Smooth muscle cell (in vitro differentiated cells): ENCODE data around the gene HOXB4. TPM values are rescaled to one million over a fixed set of nuclear protein-coding genes. Genes with fewer than 3 reads are reported as not detected.
A peak's percentile ranks its signal among the peaks of the same experiment; 100 is the strongest.

ENCODE experiments used
- DNase-seq: peaks from one replicate; lab custom pipeline; 2025; ENCODE audit not compliant: unreplicated experiment; lab: John Stamatoyannopoulos, UW
- H2AFZ ChIP-seq: fragments of 200-600 bp; sonication (generic); 2 replicates; pipeline ENCODE4 v1.6.0; 2016; ENCODE audit warnings: antibody characterized with exemption, low read depth, mild to moderate bottlenecking
- H3F3A ChIP-seq: fragments of 200-600 bp; sonication (generic); 2 replicates; pipeline ENCODE4 v1.6.0; 2017; ENCODE audit warnings: antibody characterized with exemption, low read depth
- H3K27ac ChIP-seq: fragments of 200-600 bp; sonication (generic); 2 replicates; pipeline ENCODE4 v1.5.1; 2016; ENCODE audit warnings: low read depth, mild to moderate bottlenecking
- H3K27me3 ChIP-seq: fragments of 200-600 bp; sonication (generic); 2 replicates; pipeline ENCODE4 v1.6.1; 2016; ENCODE audit warnings: low read depth, mild to moderate bottlenecking
- H3K36me3 ChIP-seq: fragments of 200-600 bp; sonication (generic); 2 replicates; pipeline ENCODE4 v1.5.1; 2016; ENCODE audit warnings: low read depth
- H3K4me1 ChIP-seq: fragments of 200-600 bp; sonication (generic); 2 replicates; pipeline ENCODE4 v1.5.1; 2016; ENCODE audit warnings: low read depth
- H3K4me2 ChIP-seq: fragments of 200-600 bp; sonication (generic); 2 replicates; pipeline ENCODE4 v1.6.0; 2016; ENCODE audit warnings: mild to moderate bottlenecking
- H3K4me3 ChIP-seq: fragments of 200-600 bp; sonication (generic); 2 replicates; pipeline ENCODE4 v1.5.1; 2016; ENCODE audit warnings: mild to moderate bottlenecking
- H3K79me2 ChIP-seq: fragments of 200-600 bp; sonication (generic); 2 replicates; pipeline ENCODE4 v1.6.0; 2016; ENCODE audit warnings: low read depth, mild to moderate bottlenecking
- H3K9ac ChIP-seq: fragments of 200-600 bp; sonication (generic); 2 replicates; pipeline ENCODE4 v1.6.0; 2016; ENCODE audit warnings: low read depth
- H3K9me3 ChIP-seq: fragments of 200-600 bp; sonication (generic); replicated peaks from 2 replicates; pipeline ENCODE4 v1.5.1; 2016; ENCODE audit warnings: low read depth
- H4K20me1 ChIP-seq: fragments of 200-600 bp; sonication (generic); 2 replicates; pipeline ENCODE4 v1.6.0; 2016; ENCODE audit warnings: low read depth
- WGBS: methylation state at CpG from one replicate; pipeline ENCODE4 v1.1.7; 2016; ENCODE audit warnings: low lambda C conversion rate; 5-methylcytosine and 5-hydroxymethylcytosine counted together
- polyA plus RNA-seq: library from polyadenylated mRNA; unstranded; fragments of >200 nt; fragmentation: Nextera tagmentation; extraction: Ambion mirVana; gene quantifications from 2 replicates; pipeline ENCODE4 v1.2.1, GENCODE V29; 2016
- total RNA-seq: library from RNA; depleted of rRNA; stranded (reverse); fragments of >200 nt; gene quantifications from 2 replicates; pipeline ENCODE4 v1.2.3, GENCODE V29; 2014
- TF ChIP-seq, protein P1 (sequence below): fragments of 200-600 bp; sonication (generic); IDR thresholded peaks from 2 replicates; pipeline ENCODE4 v1.5.1; 2017; ENCODE audit warnings: borderline replicate concordance, mild to moderate bottlenecking, antibody characterized with exemption; ENCODE audit not compliant: insufficient read depth, poor library complexity, severe bottlenecking

Gene HOXB4
- total and polyA plus RNA-seq, 2 experiments from 2014 or later = 0.96 to 2.6 TPM

DNA sequence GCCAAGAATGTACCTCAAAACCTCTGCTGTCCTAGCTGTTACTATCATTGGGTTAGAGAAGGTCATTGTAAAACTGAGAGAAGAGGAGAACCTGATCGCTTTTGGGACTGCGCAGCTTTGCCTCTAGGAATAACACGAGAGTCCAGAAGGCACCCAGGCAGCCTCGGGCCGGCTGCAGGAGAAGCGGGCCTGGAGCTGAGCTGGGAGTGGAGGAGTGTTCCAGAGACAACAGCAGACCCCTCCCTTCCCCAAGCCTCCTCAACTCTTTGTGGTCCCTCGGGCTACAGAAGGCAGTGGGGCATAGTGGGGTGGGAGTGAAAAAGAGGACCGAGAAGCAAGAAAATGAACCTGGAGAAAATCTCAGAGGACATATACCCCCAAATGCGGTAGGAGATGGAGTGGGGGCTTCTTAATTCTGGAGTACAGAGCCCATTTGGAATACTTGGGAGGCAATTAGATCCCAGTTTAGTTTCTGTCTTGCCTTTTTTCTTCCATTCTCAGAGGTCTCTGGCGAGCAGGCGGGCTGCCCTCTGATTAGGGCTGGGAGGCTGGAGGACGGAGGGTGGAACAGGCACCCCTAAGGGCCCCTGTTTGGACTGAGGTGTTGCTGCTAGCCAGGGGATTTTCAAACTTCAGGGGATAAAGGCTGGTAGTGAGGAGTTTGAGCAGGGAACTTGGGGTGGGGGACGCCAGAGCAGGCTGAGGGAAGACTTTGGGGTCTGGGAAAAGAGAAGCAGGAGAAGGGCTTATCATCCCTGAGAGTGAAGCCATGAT, 19.9 kb downstream of the HOXB4 start:
- Histone ChIP-seq H3K4me3 (no peak overlapping the region), H4K20me1 (peaks cover 98% of the 10 kb centered on the region), H3K9me3 (no peaks in the 10 kb centered on the region), H2AFZ (no peak overlapping the region), H3F3A (no peaks in the 10 kb centered on the region), H3K79me2 (peaks cover 20% of the 10 kb centered on the region), H3K27ac (no peak overlapping the region), H3K27me3 (peaks cover 73% of the 10 kb centered on the region), H3K4me1 (no peaks in the 10 kb centered on the region), H3K4me2 (no peak overlapping the region), H3K36me3 (no peaks in the 10 kb centered on the region), H3K9ac (no peak overlapping the region)
- TF ChIP-seq, protein P1, sequence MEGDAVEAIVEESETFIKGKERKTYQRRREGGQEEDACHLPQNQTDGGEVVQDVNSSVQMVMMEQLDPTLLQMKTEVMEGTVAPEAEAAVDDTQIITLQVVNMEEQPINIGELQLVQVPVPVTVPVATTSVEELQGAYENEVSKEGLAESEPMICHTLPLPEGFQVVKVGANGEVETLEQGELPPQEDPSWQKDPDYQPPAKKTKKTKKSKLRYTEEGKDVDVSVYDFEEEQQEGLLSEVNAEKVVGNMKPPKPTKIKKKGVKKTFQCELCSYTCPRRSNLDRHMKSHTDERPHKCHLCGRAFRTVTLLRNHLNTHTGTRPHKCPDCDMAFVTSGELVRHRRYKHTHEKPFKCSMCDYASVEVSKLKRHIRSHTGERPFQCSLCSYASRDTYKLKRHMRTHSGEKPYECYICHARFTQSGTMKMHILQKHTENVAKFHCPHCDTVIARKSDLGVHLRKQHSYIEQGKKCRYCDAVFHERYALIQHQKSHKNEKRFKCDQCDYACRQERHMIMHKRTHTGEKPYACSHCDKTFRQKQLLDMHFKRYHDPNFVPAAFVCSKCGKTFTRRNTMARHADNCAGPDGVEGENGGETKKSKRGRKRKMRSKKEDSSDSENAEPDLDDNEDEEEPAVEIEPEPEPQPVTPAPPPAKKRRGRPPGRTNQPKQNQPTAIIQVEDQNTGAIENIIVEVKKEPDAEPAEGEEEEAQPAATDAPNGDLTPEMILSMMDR = no peak
- WGBS = 76% methylated on average over 13 of the region's 13 CpGs
- no peak for DNase-seq

DNA sequence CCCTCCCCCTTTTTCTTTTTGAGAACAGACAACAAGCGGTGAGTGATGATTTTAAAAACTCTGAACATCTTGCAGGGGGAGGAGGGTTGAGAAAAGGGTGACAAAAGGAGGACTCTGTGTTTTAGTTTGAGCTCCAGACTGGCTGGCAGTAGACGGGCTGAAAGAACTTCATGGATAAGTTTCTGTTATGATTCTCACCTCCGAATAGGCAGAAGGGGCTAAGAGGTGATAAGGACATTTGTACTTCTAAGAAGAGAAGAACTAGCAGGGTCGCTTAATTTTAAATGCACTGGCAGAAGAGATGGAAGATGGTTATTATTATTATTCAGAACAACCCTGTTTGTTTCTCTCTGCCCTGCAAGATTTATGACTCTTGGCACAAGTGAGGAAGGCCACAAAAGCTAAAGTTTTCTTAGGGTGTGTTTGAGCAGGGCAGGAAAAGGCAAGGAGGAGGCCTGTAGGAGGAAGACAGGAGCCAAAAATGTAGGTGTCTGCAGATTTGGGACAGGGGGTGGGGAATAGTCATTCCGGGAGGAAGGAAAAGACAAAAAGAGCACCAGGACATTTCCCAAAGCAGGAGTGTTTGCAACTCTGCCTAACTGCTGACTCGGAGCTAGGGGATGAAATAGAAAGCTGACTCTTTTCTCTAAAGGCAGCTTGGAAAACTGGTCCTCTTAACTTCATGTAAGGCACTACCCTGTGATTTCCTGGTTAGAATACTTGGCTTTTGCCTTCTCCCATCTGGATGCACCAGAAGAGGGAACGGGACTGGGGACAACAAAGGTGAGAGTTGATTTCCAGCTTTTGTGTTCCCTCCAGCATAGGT, 21.4 kb downstream of the HOXB4 start:
- TF ChIP-seq, protein P1 = no peak
- DNase-seq = no peak
- Histone ChIP-seq H3K79me2 (peaks cover 14% of the 10 kb centered on the region), H3K36me3 (no peaks in the 10 kb centered on the region), H3K4me1 (no peaks in the 10 kb centered on the region), H3F3A (no peaks in the 10 kb centered on the region), H3K27me3 (peaks cover 69% of the 10 kb centered on the region), H3K4me3 (no peak overlapping the region), H2AFZ (no peak overlapping the region), H3K27ac (no peak overlapping the region), H4K20me1 (peaks cover 89% of the 10 kb centered on the region), H3K4me2 (no peak overlapping the region), H3K9ac (no peak overlapping the region), H3K9me3 (no peaks in the 10 kb centered on the region)
- WGBS = 70% methylated on average over 7 of the region's 7 CpGs

DNA sequence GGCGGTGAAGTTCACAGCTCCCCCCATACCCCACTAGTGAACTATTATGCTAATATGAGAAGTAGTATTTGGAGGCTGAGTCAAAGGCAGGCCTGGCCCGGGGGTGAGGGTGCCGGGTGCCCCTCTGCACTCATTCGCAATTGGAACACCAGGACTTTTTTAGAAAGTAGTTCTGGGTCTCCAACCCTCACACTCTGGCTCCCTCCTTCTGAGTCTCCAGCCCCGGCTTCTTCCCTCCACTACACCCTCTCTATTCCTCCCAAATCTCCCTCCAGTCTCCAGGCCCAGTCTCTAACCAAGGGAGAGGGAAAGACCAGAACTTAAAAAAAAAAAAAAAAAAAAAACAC, 21.9 kb downstream of the HOXB4 start:
- DNase-seq = no peak
- Histone ChIP-seq H3K4me1 (no peaks in the 10 kb centered on the region), H3K4me2 (peak overlapping the region; percentile 91), H3F3A (no peaks in the 10 kb centered on the region), H3K27me3 (peaks cover 73% of the 10 kb centered on the region), H3K36me3 (no peaks in the 10 kb centered on the region), H3K27ac (no peak overlapping the region), H3K79me2 (peaks cover 14% of the 10 kb centered on the region), H2AFZ (no peak overlapping the region), H3K4me3 (no peak overlapping the region), H4K20me1 (peaks cover 83% of the 10 kb centered on the region), H3K9me3 (no peaks in the 10 kb centered on the region), H3K9ac (no peak overlapping the region)
- TF ChIP-seq, protein P1 = no peak
- 62% methylated on average over 5 of the region's 5 CpGs for WGBS
